Osteoblast (primary cell): ENCODE data around the gene RORB. TPM values are rescaled to one million over a fixed set of nuclear protein-coding genes. Genes with fewer than 3 reads are reported as not detected.
A peak's percentile ranks its signal among the peaks of the same experiment; 100 is the strongest.

ENCODE experiments used
- DNase-seq: peaks from one replicate; pipeline ENCODE4 v3.0.0; 2011; ENCODE audit warnings: low spot score, mixed read lengths; ENCODE audit not compliant: insufficient read length; ENCODE audit errors: missing footprints
- H2AFZ ChIP-seq: 2 replicates; pipeline ENCODE4 v1.6.0; 2011; ENCODE audit warnings: mild to moderate bottlenecking, low read length
- H3K27ac ChIP-seq: 2 replicates; pipeline ENCODE4 v1.5.1; 2011; ENCODE audit warnings: mild to moderate bottlenecking, low read depth, low read length, moderate library complexity
- H3K27me3 ChIP-seq: 2 replicates; pipeline ENCODE4 v1.6.0; 2012; ENCODE audit warnings: mild to moderate bottlenecking, control low read depth, inconsistent platforms, low read length, moderate library complexity; ENCODE audit not compliant: insufficient read depth
- H3K36me3 ChIP-seq: 2 replicates; pipeline ENCODE4 v1.5.1; 2011; ENCODE audit warnings: mild to moderate bottlenecking, low read length, control low read depth, moderate library complexity; ENCODE audit not compliant: insufficient read depth
- H3K4me1 ChIP-seq: 2 replicates; pipeline ENCODE4 v1.5.1; 2011; ENCODE audit warnings: mild to moderate bottlenecking, low read length, control low read depth, moderate library complexity; ENCODE audit not compliant: insufficient read depth
- H3K4me2 ChIP-seq: 2 replicates; pipeline ENCODE4 v1.6.0; 2011; ENCODE audit warnings: mild to moderate bottlenecking, low read length; ENCODE audit not compliant: insufficient read depth
- H3K4me3 ChIP-seq: fragments of 200-600 bp; sonication (generic); 3 replicates; pipeline ENCODE4 v1.5.1; 2012; ENCODE audit warnings: mild to moderate bottlenecking, low read length, inconsistent platforms; ENCODE audit not compliant: insufficient read depth
- H3K79me2 ChIP-seq: 2 replicates; pipeline ENCODE4 v1.6.0; 2012; ENCODE audit warnings: mild to moderate bottlenecking, low read length, control low read depth, inconsistent platforms; ENCODE audit not compliant: insufficient read depth
- H3K9me3 ChIP-seq: 2 replicates; pipeline ENCODE4 v1.5.1; 2011; ENCODE audit warnings: low read depth, low read length, control low read depth
- H4K20me1 ChIP-seq: 2 replicates; pipeline ENCODE4 v1.6.0; 2012; ENCODE audit warnings: mild to moderate bottlenecking, low read length, control low read depth; ENCODE audit not compliant: insufficient read depth
- total RNA-seq: library from RNA; depleted of rRNA; stranded (reverse); fragments of >200 nt; gene quantifications from 2 replicates; pipeline ENCODE4 v1.2.3, GENCODE V29; 2012
- TF ChIP-seq, protein P1 (sequence below): IDR thresholded peaks from 2 replicates; pipeline ENCODE4 v1.5.1; 2011; ENCODE audit warnings: mild to moderate bottlenecking, low read depth, low read length, moderate library complexity; ENCODE audit errors: extremely low read depth

RORB gene
- total RNA-seq, 1 donor = 0.36 TPM

DNA sequence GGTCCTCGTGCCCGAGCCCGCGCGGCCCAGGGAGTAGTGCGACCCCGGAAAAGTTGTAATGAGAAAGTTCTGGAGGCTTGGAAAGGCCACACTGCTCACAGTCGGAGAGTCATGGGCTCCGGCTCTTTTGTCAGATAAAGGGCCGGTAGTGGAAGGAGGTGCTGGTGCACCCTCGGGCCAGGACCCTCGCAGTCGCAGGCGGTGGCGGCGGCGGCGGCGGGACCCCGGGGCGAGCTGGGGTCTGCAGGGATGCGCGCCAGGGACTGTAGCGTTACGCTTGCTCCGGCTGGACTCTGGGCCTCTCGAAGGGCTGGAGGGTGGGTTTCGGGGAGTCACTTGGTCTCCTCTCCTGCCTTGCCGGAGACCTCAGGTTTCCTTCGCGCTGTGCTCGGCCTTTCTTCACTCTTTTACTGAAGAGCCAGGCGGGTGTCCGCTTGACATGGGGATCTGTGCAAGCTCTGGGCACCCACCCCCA lies 1.5 kb downstream of the RORB start:
- H3K4me3 ChIP-seq = peak overlapping the region; percentile 75
- no peaks in the 10 kb centered on the region for H3K9me3 ChIP-seq
- H2AFZ ChIP-seq = no peak overlapping the region
- H3K36me3 ChIP-seq = no peaks in the 10 kb centered on the region
- H3K4me1 ChIP-seq = no peaks in the 10 kb centered on the region
- H3K27ac ChIP-seq = no peak overlapping the region
- DNase-seq = no peak
- H3K79me2 ChIP-seq = no peaks in the 10 kb centered on the region
- H3K27me3 ChIP-seq = peaks cover 43% of the 10 kb centered on the region
- H3K4me2 ChIP-seq = peak overlapping the region; percentile 94
- no peaks in the 10 kb centered on the region for H4K20me1 ChIP-seq
- TF ChIP-seq, protein P1, sequence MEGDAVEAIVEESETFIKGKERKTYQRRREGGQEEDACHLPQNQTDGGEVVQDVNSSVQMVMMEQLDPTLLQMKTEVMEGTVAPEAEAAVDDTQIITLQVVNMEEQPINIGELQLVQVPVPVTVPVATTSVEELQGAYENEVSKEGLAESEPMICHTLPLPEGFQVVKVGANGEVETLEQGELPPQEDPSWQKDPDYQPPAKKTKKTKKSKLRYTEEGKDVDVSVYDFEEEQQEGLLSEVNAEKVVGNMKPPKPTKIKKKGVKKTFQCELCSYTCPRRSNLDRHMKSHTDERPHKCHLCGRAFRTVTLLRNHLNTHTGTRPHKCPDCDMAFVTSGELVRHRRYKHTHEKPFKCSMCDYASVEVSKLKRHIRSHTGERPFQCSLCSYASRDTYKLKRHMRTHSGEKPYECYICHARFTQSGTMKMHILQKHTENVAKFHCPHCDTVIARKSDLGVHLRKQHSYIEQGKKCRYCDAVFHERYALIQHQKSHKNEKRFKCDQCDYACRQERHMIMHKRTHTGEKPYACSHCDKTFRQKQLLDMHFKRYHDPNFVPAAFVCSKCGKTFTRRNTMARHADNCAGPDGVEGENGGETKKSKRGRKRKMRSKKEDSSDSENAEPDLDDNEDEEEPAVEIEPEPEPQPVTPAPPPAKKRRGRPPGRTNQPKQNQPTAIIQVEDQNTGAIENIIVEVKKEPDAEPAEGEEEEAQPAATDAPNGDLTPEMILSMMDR = no peak

DNA sequence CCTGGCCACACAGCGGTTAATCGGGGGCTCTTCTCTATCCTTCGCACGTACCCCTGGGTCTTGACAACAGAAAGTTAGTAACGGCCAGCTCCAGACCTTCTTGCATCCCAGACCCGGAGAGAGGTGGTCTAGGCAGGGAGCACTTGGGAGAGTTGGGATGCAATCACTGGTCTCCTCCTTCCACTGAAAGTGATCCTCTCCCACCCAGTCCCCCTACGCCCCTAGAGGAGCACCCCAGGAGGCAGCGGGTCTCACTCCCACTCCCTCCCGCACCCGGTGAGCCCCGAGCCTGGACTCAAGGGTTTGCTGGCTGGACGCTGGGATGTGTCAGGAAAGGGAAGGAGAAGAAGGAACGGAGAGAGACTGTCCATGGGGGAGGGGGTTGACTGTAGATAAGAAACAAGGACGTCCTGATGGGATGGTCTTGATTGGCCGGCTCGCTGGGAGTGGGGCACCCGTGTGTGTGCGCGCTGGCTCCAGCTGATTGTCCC lies 2.0 kb downstream of the RORB start:
- no peak overlapping the region for H3K4me3 ChIP-seq
- H3K27me3 ChIP-seq = peaks cover 43% of the 10 kb centered on the region
- no peaks in the 10 kb centered on the region for H3K36me3 ChIP-seq
- no peaks in the 10 kb centered on the region for H3K9me3 ChIP-seq
- no peak overlapping the region for H3K4me2 ChIP-seq
- TF ChIP-seq, protein P1 = no peak
- no peaks in the 10 kb centered on the region for H3K4me1 ChIP-seq
- H3K79me2 ChIP-seq = no peaks in the 10 kb centered on the region
- H3K27ac ChIP-seq = no peak overlapping the region
- DNase-seq = peak; percentile 64
- no peak overlapping the region for H2AFZ ChIP-seq
- H4K20me1 ChIP-seq = no peaks in the 10 kb centered on the region

DNA sequence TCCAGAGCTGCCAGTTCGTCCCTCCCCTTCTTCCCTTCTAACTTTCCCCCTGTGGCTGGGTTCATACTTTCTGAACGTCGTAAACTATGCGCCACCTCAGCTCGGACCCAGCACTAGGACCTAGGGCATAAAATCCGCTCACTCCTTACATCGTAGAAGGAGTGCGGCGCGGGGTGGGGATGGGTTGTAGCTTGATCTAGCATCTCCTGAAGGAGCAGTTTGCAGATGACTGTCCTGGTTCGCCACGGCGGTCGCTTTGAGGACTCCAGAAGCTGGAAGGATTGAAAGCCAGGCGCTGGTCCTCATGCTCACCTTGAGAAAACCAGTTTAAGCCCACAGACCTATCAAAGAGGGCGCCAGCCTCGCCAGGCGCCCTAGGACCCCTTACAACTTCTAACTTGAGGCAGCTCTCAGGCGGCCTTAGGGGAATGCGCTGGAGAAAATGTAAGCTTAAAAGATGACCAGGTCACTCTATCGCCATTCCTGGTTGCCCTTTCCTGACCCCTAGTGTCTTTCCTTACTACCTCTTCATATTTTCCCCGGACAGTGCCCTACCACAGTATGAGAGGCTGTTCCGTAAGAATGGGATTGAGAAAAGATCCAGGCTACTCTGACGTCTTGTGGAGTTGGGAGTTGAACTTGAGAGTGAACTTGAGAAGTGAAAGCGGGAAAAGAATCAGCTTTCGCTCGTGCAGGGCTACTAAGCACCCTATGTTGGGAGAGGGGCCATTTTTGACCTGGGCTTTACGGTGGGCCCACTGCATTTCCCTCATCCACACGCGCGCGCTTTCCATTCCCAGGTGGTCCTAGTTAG lies 2.8 kb downstream of the RORB start:
- no peak overlapping the region for H3K4me3 ChIP-seq
- H4K20me1 ChIP-seq = no peaks in the 10 kb centered on the region
- H3K27ac ChIP-seq = no peak overlapping the region
- no peaks in the 10 kb centered on the region for H3K4me1 ChIP-seq
- DNase-seq = no peak
- no peaks in the 10 kb centered on the region for H3K79me2 ChIP-seq
- H2AFZ ChIP-seq = no peak overlapping the region
- H3K4me2 ChIP-seq = no peak overlapping the region
- H3K36me3 ChIP-seq = no peaks in the 10 kb centered on the region
- H3K9me3 ChIP-seq = no peaks in the 10 kb centered on the region
- peaks cover 43% of the 10 kb centered on the region for H3K27me3 ChIP-seq
- TF ChIP-seq, protein P1 = no peak

DNA sequence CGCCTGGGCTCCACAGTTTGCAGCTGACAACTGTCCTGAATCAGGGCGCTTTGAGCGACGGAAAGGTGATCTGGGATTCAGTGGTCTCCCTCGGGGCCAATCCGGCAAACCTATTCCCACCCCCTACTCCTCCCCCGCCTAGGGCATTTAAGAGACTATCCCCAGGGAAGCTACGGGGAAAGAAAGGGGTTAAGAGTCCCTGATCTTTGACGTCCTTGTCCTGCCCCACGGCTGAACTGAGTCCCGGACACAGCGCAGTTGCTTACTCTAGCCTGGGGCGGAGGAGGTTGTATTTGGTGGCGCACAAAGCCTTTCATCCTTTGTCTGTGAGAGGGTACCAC lies 3.4 kb downstream of the RORB start:
- Histone ChIP-seq H3K4me3 (no peak overlapping the region), H3K27ac (no peak overlapping the region), H4K20me1 (no peaks in the 10 kb centered on the region), H3K36me3 (no peaks in the 10 kb centered on the region), H2AFZ (no peak overlapping the region), H3K79me2 (no peaks in the 10 kb centered on the region), H3K27me3 (peaks cover 43% of the 10 kb centered on the region), H3K9me3 (no peaks in the 10 kb centered on the region), H3K4me2 (no peak overlapping the region), H3K4me1 (no peaks in the 10 kb centered on the region)
- peak; percentile 69 for DNase-seq
- TF ChIP-seq, protein P1 = no peak
